Effector memory CD4-positive, alpha-beta T cell (primary cell): Measurements from ENCODE around the gene APAF1.

Experiments
- DNase-seq, 3 donors: peaks; one replicate each; pipeline ENCODE4 v3.0.0-alpha.2; 2020
- H3K27ac ChIP-seq: 2 replicates; pipeline ENCODE4 v1.7.0; 2013; ENCODE audit warnings: mild to moderate bottlenecking, low read length, moderate library complexity; ENCODE audit not compliant: insufficient read depth, poor library complexity, severe bottlenecking
- H3K27me3 ChIP-seq: replicated peaks from 2 replicates; pipeline ENCODE4 v1.7.0; 2013; ENCODE audit warnings: mild to moderate bottlenecking, low read length; ENCODE audit not compliant: insufficient read depth, control insufficient read depth, poor library complexity, severe bottlenecking
- H3K36me3 ChIP-seq: 2 replicates; pipeline ENCODE4 v1.7.0; 2013; ENCODE audit warnings: mild to moderate bottlenecking, low read length, moderate library complexity; ENCODE audit not compliant: control insufficient read depth, insufficient read depth
- H3K4me1 ChIP-seq: 2 replicates; pipeline ENCODE4 v1.7.0; 2013; ENCODE audit warnings: low read length, mild to moderate bottlenecking; ENCODE audit not compliant: control insufficient read depth, insufficient read depth, poor library complexity, severe bottlenecking
- H3K4me3 ChIP-seq: 2 replicates; pipeline ENCODE4 v1.7.0; 2013; ENCODE audit warnings: low read length, low read depth, mild to moderate bottlenecking; ENCODE audit not compliant: insufficient read depth, poor library complexity, severe bottlenecking
- H3K9me3 ChIP-seq: 2 replicates; pipeline ENCODE4 v1.7.0; 2013; ENCODE audit warnings: mild to moderate bottlenecking, low read length, moderate library complexity; ENCODE audit not compliant: control insufficient read depth

The APAF1 gene

GRCh38 chr12:98725476-98726247 is 80.6 kb downstream of the APAF1 start:
- no peak for DNase-seq
- no peak overlapping the region for H3K27ac ChIP-seq

DNA sequence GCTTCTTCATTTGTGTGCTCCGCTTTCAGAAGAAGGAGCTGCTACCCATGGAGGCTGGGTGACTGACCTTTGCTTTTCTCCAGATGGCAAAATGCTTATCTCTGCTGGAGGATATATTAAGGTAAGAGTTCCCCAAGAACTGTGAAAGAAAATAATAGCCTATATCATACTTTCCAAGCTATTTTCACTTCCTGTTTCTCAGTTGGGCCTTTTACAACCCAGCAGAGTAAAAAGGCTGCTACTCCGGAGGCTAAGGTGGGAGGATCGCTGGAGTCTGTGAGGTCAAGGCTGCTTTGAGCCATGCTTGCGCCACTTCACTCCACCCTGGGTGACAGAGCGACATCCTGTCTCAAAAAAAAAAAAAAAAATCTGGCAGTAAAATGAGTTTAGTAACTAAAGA is 82.1 kb downstream of the APAF1 start:
- peaks cover 68% of the 10 kb centered on the region for H3K36me3 ChIP-seq
- H3K27ac ChIP-seq = no peak overlapping the region
- H3K4me1 ChIP-seq = no peaks in the 10 kb centered on the region
- DNase-seq = no peak
- H3K4me3 ChIP-seq = no peak overlapping the region
- H3K9me3 ChIP-seq = no peaks in the 10 kb centered on the region
- no peaks in the 10 kb centered on the region for H3K27me3 ChIP-seq

More at GRCh38 chr12:98725476-98726247, 80.6 kb downstream of the APAF1 start:
- Histone ChIP-seq H3K9me3 (no peaks in the 10 kb centered on the region), H3K4me1 (no peaks in the 10 kb centered on the region), H3K27me3 (no peaks in the 10 kb centered on the region), H3K36me3 (peaks cover 63% of the 10 kb centered on the region), H3K4me3 (no peak overlapping the region)

DNA sequence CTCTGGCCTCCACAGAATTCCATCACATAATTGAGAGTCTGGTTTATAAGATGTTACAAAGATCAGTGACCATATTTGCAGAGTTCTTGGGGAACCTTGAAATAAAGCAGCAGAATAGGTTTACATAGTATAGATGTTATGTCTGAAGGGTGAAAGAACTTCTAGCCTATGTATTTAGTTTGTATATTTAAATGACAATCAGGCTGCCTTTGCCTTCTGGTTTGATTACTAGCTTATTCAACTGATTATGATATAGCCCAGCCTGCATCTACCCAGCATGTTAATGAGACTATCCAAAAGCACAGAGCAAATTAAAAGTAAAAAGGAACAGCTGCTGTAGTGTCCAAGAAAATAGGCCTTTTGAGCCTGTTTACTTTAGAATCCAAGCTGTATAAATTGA is 85.3 kb downstream of the APAF1 start:
- H3K4me3 ChIP-seq = no peak overlapping the region
- no peaks in the 10 kb centered on the region for H3K27me3 ChIP-seq
- H3K36me3 ChIP-seq = peaks cover 54% of the 10 kb centered on the region
- H3K4me1 ChIP-seq = no peaks in the 10 kb centered on the region
- H3K27ac ChIP-seq = no peak overlapping the region
- no peaks in the 10 kb centered on the region for H3K9me3 ChIP-seq
- no peak for DNase-seq

- Histone ChIP-seq H3K9me3 (no peaks in the 10 kb centered on the region), H3K4me3 (no peak overlapping the region), H3K36me3 (peaks cover 29% of the 10 kb centered on the region), H3K27me3 (no peaks in the 10 kb centered on the region), H3K27ac (no peak overlapping the region), H3K4me1 (no peaks in the 10 kb centered on the region)
- no peak for DNase-seq
Observed at GRCh38 chr12:98733667-98734350, 88.7 kb downstream of the APAF1 start.

- Histone ChIP-seq H3K9me3 (no peaks in the 10 kb centered on the region), H3K27me3 (no peaks in the 10 kb centered on the region), H3K27ac (no peak overlapping the region), H3K4me1 (no peaks in the 10 kb centered on the region), H3K4me3 (no peak overlapping the region), H3K36me3 (peaks cover 15% of the 10 kb centered on the region)
- no peak for DNase-seq
Observed at GRCh38 chr12:98735821-98736220, 90.7 kb downstream of the APAF1 start.

GRCh38 chr12:98736352-98737321 is 91.5 kb downstream of the APAF1 start:
- H3K4me3 ChIP-seq = no peak overlapping the region
- no peaks in the 10 kb centered on the region for H3K4me1 ChIP-seq
- H3K27ac ChIP-seq = no peak overlapping the region
- no peaks in the 10 kb centered on the region for H3K9me3 ChIP-seq
- no peak for DNase-seq
- no peaks in the 10 kb centered on the region for H3K27me3 ChIP-seq
- H3K36me3 ChIP-seq = peaks cover 11% of the 10 kb centered on the region

- Histone ChIP-seq H3K27ac (no peak overlapping the region), H3K4me1 (no peaks in the 10 kb centered on the region), H3K4me3 (no peak overlapping the region), H3K9me3 (no peaks in the 10 kb centered on the region), H3K27me3 (no peaks in the 10 kb centered on the region), H3K36me3 (peaks cover 5% of the 10 kb centered on the region)
- DNase-seq = no peak
Observed at GRCh38 chr12:98737322-98737712, 92.2 kb downstream of the APAF1 start.

DNA sequence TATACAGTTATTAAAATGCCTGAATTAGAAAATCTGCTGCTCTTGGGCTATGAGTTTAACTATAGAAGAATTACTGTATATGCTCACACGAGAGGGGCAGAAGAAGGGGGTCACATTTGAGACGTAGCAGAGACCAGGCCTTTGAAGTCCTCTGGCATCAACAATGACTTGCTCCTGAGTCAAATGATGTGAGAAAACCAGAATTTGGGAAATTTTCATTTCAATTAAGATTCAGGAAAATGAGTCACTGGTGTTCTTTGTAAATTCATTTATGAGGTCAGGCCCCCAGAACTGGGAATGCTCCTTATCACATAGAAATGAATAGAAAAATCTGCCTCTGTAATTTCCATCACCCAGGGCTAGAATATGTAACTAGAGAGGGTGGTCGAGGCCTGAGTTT is 92.9 kb downstream of the APAF1 start:
- no peak overlapping the region for H3K4me3 ChIP-seq
- no peaks in the 10 kb centered on the region for H3K9me3 ChIP-seq
- H3K4me1 ChIP-seq = no peaks in the 10 kb centered on the region
- H3K27me3 ChIP-seq = no peaks in the 10 kb centered on the region
- DNase-seq = no peak
- H3K27ac ChIP-seq = no peak overlapping the region
- no peaks in the 10 kb centered on the region for H3K36me3 ChIP-seq

DNA sequence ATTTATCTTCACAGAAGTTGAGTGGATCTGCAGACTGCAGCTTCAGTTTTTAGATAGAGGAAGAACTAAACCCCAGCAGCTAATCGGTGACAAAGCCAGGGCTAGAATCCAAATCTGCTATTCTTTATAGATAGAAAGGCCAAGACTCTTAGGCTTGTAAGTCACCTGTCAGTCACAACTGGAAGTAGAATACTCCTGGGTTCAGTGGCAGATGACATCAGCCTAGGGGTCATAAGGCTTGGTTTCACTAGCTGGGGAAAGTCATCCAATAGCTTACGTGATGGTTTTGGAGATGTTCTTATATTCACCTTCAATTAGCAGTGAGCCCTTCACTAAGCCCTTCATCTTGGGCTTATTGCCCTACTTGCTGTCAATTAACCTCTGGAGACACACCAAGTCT is 93.4 kb downstream of the APAF1 start:
- Histone ChIP-seq H3K4me1 (no peaks in the 10 kb centered on the region), H3K36me3 (no peaks in the 10 kb centered on the region), H3K9me3 (no peaks in the 10 kb centered on the region), H3K27ac (no peak overlapping the region), H3K27me3 (no peaks in the 10 kb centered on the region), H3K4me3 (no peak overlapping the region)
- no peak for DNase-seq
